IPS-20b (cell line): ENCODE data around the gene CPA2.
"Not testable (repeated sequence)": the region's sequence is repeated elsewhere in the genome, so short reads cannot be mapped to it uniquely, and the experiment has no call there.

Experiments used
- H3K27ac ChIP-seq: one replicate; pipeline ENCODE4 v1.5.1; 2013; ENCODE audit warnings: low read length
- H3K27me3 ChIP-seq: 2 replicates; pipeline ENCODE4 v1.6.1; 2013; ENCODE audit warnings: mild to moderate bottlenecking, low read length, inconsistent platforms; ENCODE audit not compliant: insufficient read depth
- H3K36me3 ChIP-seq: 2 replicates; pipeline ENCODE4 v1.6.1; 2013; ENCODE audit warnings: low read depth, mild to moderate bottlenecking, inconsistent platforms, low read length, moderate library complexity; ENCODE audit not compliant: insufficient read depth
- H3K4me1 ChIP-seq: 2 replicates; pipeline ENCODE4 v1.6.1; 2013; ENCODE audit warnings: mild to moderate bottlenecking, control low read depth, inconsistent platforms, low read length, moderate library complexity; ENCODE audit not compliant: insufficient read depth
- H3K4me3 ChIP-seq: 2 replicates; pipeline ENCODE4 v1.5.1; 2013; ENCODE audit warnings: mild to moderate bottlenecking, low read length, inconsistent platforms
- H3K9ac ChIP-seq: 2 replicates; pipeline ENCODE4 v1.6.1; 2013; ENCODE audit warnings: low read depth, mild to moderate bottlenecking, inconsistent platforms, low read length, moderate library complexity
- H3K9me3 ChIP-seq: 2 replicates; pipeline ENCODE4 v1.6.1; 2013; ENCODE audit warnings: mild to moderate bottlenecking, low read depth, low read length, inconsistent platforms; ENCODE audit not compliant: insufficient read depth

The CPA2 gene

GRCh38 chr7:130231792-130232191 is 34.9 kb upstream of the CPA2 start:
- no peaks in the 10 kb centered on the region for H3K9me3 ChIP-seq
- H3K4me3 ChIP-seq: no peak overlapping the region

GRCh38 chr7:130232209-130232608 is 34.5 kb upstream of the CPA2 start:
- no peak overlapping the region for H3K9ac ChIP-seq
- no peaks in the 10 kb centered on the region for H3K9me3 ChIP-seq
- no peaks in the 10 kb centered on the region for H3K27me3 ChIP-seq
- H3K36me3 ChIP-seq: no peaks in the 10 kb centered on the region
- H3K27ac ChIP-seq: no peak overlapping the region
- H3K4me3 ChIP-seq: no peak overlapping the region
- peaks cover 5% of the 10 kb centered on the region; the same call in 1 of the 2 replicates for H3K4me1 ChIP-seq

More at GRCh38 chr7:130231792-130232191, 34.9 kb upstream of the CPA2 start:
- Histone ChIP-seq H3K36me3 (no peaks in the 10 kb centered on the region), H3K4me1 (peaks cover 5% of the 10 kb centered on the region; the same call in 1 of the 2 replicates), H3K9ac (no peak overlapping the region), H3K27me3 (no peaks in the 10 kb centered on the region), H3K27ac (no peak overlapping the region)

DNA sequence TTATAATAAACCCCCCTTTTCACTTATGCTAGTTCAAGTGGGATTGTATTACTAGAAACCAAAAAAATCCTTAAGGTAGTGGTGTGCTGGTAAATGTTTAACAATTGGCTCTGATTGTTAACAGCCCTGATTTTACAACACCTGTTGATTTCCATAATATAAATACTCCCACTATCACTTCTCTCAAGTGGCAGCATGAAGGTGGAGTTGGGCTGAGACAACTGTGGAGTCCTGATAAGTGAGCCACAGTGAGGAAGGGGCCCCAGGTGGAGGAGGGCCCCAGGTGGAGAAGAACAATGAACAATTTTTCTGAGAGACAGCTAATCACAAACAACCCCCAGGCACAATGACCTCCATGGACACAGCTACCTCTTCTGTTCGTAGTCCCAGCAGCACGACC is 32.6 kb upstream of the CPA2 start:
- H3K4me3 ChIP-seq: no peak overlapping the region
- no peaks in the 10 kb centered on the region for H3K27me3 ChIP-seq
- no peak overlapping the region for H3K9ac ChIP-seq
- no peaks in the 10 kb centered on the region for H3K36me3 ChIP-seq
- no peaks in the 10 kb centered on the region for H3K9me3 ChIP-seq
- H3K4me1 ChIP-seq: no peaks in the 10 kb centered on the region
- no peak overlapping the region for H3K27ac ChIP-seq

DNA sequence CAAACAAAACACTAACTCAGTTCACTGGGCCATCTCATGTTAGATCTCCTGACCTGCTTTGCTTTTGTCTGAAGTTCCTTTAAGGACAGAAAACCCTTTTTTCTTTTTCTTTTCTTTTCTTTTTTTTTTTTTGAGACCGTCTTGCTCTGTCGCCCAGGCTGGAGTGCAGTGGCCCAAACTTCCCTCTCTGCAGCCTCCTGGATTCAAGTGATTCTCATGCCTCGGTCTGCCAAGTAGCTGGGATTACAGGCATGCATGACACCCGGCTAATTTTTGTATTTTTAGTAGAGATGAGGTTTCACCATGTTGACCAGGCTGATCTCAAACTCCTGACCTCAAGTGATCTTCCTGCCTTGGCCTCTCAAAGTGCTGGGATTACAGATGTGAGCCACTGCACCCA is 30.3 kb upstream of the CPA2 start:
- H3K27me3 ChIP-seq, H3K9me3 ChIP-seq, H3K4me1 ChIP-seq, H3K27ac ChIP-seq, H3K4me3 ChIP-seq, H3K36me3 ChIP-seq, H3K9ac ChIP-seq: not testable (repeated sequence)

GRCh38 chr7:130240240-130240639 is 26.4 kb upstream of the CPA2 start:
- H3K27me3 ChIP-seq: no peaks in the 10 kb centered on the region
- no peak overlapping the region for H3K27ac ChIP-seq
- no peaks in the 10 kb centered on the region for H3K4me1 ChIP-seq
- no peaks in the 10 kb centered on the region for H3K36me3 ChIP-seq
- H3K4me3 ChIP-seq: no peak overlapping the region
- no peak overlapping the region for H3K9ac ChIP-seq
- H3K9me3 ChIP-seq: no peaks in the 10 kb centered on the region

DNA sequence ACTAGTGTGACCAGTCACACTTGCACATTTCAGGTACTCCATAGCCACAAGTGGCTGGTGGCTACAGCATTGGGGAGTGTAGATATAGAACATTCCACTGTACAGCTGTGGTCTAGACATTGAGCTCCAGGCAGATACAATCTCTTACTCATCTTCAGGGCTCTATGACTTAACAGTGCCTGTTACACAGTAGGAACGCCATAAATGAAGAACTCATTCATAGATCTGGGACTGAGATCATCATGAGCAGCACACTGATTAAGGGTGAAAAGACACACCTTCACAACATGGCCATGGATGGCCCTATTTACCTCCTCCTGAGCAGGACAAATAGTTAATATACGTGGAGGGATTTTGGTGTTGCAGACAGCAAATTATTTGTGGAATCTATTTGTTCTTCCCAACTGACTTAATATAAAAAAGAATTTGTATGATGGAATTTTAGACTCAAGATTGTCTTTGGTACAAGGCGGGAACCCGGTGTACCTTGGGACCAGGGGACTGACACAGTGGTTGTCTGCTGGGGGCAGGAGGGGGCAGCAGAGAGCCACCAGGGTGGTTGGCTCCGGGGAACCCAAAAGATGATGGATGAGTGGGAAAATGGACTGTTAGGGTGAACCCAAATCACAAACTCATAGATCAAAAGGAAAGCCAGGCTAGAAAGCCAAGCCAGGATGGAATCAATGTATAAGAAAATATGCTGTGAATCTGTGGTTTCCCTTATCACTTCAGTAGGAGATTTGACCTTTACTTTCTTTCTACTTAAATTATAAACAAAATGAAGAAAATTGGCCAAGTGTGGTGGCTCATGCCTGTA is 24.3 kb upstream of the CPA2 start:
- no peak overlapping the region for H3K27ac ChIP-seq
- H3K9me3 ChIP-seq: no peaks in the 10 kb centered on the region
- no peaks in the 10 kb centered on the region for H3K36me3 ChIP-seq
- H3K4me1 ChIP-seq: no peaks in the 10 kb centered on the region
- H3K27me3 ChIP-seq: no peaks in the 10 kb centered on the region
- no peak overlapping the region for H3K9ac ChIP-seq
- no peak overlapping the region for H3K4me3 ChIP-seq

DNA sequence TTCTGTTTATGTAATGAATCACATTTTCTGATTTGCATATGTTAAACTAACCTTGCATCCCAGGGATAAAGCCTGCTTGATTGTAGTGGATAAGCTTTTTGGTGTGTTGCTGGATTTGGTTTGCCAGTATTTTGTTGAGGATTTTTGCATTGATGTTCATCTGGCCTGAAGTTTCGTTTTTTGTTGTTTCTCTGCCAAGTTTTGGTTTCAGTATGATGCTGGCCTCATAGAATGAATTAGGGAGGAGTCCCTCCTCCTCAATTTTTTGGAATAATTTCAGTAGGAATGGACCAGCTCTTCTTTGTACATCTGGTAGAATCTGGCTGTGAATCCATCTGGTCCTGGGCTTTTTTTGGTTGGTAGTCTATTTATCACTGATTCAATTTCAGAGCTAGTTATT is 23.2 kb upstream of the CPA2 start:
- H3K27ac ChIP-seq, H3K9me3 ChIP-seq, H3K4me3 ChIP-seq, H3K27me3 ChIP-seq, H3K9ac ChIP-seq, H3K36me3 ChIP-seq, H3K4me1 ChIP-seq: not testable (repeated sequence)

DNA sequence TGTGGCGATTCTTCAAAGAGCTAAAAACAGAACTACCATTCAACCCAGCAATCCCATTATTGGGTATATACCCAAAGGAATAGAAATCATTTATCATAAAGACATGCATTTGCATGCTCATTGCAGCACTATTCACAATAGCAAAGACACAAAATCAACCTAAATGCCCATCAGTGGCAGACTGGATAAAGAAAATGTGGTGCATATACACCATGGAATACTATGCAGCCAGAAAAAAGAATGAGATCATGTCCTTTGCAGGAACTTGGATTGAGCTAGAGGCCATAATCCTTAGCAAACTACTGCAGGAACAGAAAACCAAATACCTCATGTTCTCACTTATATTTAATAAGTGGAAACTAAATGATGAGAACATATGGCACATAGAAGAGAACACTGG is 20.2 kb upstream of the CPA2 start:
- not testable (repeated sequence) for H3K9me3 ChIP-seq, H3K27me3 ChIP-seq, H3K27ac ChIP-seq, H3K4me1 ChIP-seq, H3K36me3 ChIP-seq, H3K9ac ChIP-seq, H3K4me3 ChIP-seq

GRCh38 chr7:130248842-130249241 is 17.8 kb upstream of the CPA2 start:
- not testable (repeated sequence) for H3K9ac ChIP-seq, H3K27ac ChIP-seq, H3K36me3 ChIP-seq, H3K27me3 ChIP-seq, H3K4me1 ChIP-seq, H3K9me3 ChIP-seq, H3K4me3 ChIP-seq

DNA sequence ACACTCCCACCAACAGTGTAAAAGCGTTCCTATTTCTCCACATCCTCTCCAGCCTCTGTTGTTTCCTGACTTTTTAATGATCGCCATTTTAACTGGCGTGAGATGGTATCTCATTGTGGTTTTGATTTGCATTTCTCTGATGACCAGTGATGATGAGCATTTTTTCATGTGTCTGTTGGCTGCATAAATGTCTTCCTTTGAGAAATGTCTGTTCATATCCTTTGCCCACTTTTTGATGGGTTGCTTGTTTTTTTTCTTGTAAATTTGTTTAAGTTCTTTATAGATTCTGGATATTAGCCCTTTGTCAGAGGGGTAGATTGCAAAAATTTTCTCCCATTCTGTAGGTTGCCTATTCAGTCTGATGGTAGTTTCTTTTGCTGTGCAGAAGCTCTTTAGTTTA is 17.0 kb upstream of the CPA2 start:
- H3K4me1 ChIP-seq, H3K9me3 ChIP-seq, H3K4me3 ChIP-seq, H3K27me3 ChIP-seq, H3K27ac ChIP-seq, H3K9ac ChIP-seq, H3K36me3 ChIP-seq: not testable (repeated sequence)

- peaks cover 15% of the 10 kb centered on the region; the same call in 1 of the 2 replicates for H3K9me3 ChIP-seq
- H3K9ac ChIP-seq: no peak overlapping the region
- no peaks in the 10 kb centered on the region for H3K27me3 ChIP-seq
- no peak overlapping the region for H3K27ac ChIP-seq
- peaks cover 8% of the 10 kb centered on the region; the same call in 1 of the 2 replicates for H3K4me1 ChIP-seq
- no peak overlapping the region for H3K4me3 ChIP-seq
- H3K36me3 ChIP-seq: no peaks in the 10 kb centered on the region
These were observed 12.1 kb upstream of the CPA2 start for GRCh38 chr7:130254555-130254954.

- Histone ChIP-seq H3K9me3 (peaks cover 15% of the 10 kb centered on the region; the same call in 1 of the 2 replicates), H3K9ac (peak overlapping the region; percentile 7; the same call in 1 of the 2 replicates), H3K4me1 (peaks cover 19% of the 10 kb centered on the region), H3K4me3 (no peak overlapping the region), H3K36me3 (no peaks in the 10 kb centered on the region), H3K27ac (no peak overlapping the region), H3K27me3 (no peaks in the 10 kb centered on the region)
These were observed 10.0 kb upstream of the CPA2 start for GRCh38 chr7:130256704-130257103.
